PFSK-1 (cell line): ENCODE measurements around the gene ZDHHC12.

ENCODE experiments used
- POLR2AphosphoS5 ChIP-seq: IDR thresholded peaks from 2 replicates; pipeline ENCODE4 v1.6.1; 2012; ENCODE audit warnings: low read depth, mild to moderate bottlenecking, control low read depth, low read length, moderate library complexity
- REST ChIP-seq, 2 experiments: IDR thresholded peaks; 2 replicates each; pipeline versions ENCODE4 v1.6.1 to v1.8.0; 2011 to 2012; ENCODE audit warnings: low read depth in 2 of 2, low read length in 2 of 2, control low read depth in 1 of 2, inconsistent platforms in 1 of 2, mild to moderate bottlenecking in 1 of 2, moderate library complexity in 1 of 2; ENCODE audit not compliant: insufficient read depth in 1 of 2
- SIN3A ChIP-seq: IDR thresholded peaks from 2 replicates; pipeline ENCODE4 v1.6.1; 2012; ENCODE audit warnings: mild to moderate bottlenecking, low read length, moderate library complexity, borderline replicate concordance; ENCODE audit not compliant: insufficient read depth
- TAF1 ChIP-seq: IDR thresholded peaks from 2 replicates; pipeline ENCODE4 v1.6.1; 2012; ENCODE audit warnings: low read length, control low read depth, borderline replicate concordance; ENCODE audit not compliant: insufficient read depth

- TF ChIP-seq POLR2AphosphoS5, result no peak
- no peak for TF ChIP-seq SIN3A
- no peak for TF ChIP-seq REST (IDR thresholded peaks at IDR 0.05; ENCODE audit: insufficient read depth in 1 of 2, low read depth in 2 of 2, low read length in 2 of 2)
- TF ChIP-seq TAF1, result no peak
Observed at GRCh38 chr9:128689293-128689774, 34.6 kb downstream of the ZDHHC12 start.
